HG02852 (cell line): Measurements from ENCODE around the gene SPTBN4.
"Not testable (repeated sequence)": the region's sequence is repeated elsewhere in the genome, so short reads cannot be mapped to it uniquely, and the experiment has no call there.

Experiments used
- ATAC-seq: cut with Tn5 transposase; IDR thresholded peaks from one replicate; pipeline ENCODE4 v1.9.1; 2021; ENCODE audit warnings: mild to moderate bottlenecking, moderate library complexity; ENCODE audit not compliant: unreplicated experiment

SPTBN4 gene

DNA sequence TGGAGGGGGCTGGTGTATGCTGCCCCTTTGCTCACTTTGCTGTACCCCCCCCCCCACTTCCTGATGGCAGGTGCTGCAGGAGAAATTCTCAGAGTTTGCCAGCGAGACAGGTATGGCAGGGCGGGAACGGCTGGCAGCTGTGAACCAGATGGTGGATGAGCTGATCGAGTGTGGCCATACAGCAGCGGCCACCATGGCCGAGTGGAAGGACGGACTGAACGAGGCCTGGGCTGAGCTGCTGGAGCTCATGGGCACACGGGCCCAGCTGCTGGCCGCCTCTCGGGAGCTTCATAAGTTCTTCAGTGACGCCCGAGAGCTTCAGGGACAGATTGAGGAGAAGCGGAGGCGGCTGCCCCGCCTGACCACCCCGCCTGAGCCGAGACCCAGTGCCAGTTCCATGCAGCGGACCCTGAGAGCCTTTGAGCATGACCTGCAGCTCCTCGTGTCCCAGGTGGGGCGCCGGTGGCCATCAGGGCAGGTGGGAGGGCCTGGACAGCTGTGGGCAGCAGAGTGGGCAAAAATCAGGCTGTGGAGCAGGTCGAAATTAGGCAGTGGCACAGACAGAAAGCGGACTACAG, 90.2 kb downstream of the SPTBN4 start:
- ATAC-seq = no peak

- no peak for ATAC-seq
Observed at GRCh38 chr19:40559394-40559793, 92.6 kb downstream of the SPTBN4 start.

GRCh38 chr19:40560092-40560507, 93.3 kb downstream of the SPTBN4 start:
- ATAC-seq = no peak

DNA sequence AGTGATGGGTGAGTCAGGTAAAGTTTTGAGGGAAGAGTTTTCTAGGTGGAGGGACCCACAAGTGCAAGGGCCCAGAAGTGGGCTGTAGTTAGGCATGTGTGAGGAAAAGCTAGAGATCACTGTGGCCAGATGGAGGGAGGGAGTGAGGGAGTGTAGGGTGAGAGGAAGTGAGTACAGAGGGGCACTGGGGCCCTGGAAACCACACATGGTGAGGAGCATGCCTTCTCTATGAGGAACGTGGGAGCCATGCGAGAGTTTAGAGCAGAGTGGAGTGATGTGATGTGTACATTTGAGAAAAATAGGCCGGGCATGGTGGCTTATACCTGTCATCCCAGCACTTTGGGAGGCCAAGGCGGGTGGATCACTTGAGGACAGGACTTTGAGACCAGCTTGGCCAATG, 95.1 kb downstream of the SPTBN4 start:
- no peak for ATAC-seq

DNA sequence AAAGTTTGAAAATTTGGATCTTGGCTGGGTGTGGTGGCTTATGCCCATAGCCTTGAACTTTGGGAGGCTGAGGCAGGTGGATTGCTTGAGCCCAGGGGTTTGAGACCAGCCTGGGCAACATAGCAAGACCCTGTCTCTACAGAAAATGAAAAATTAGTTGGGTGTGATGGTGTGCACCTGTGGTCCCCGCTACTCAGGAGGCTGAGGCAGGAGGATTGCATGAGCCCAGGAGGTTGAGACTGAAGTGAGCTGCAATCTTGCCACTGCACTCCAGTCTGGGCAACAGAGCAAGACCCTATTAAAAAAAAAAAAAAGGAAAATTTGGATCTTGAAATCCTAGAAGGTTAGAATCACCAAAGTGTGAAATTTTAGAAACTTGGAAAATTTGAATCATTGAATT, 97.7 kb downstream of the SPTBN4 start:
- not testable (repeated sequence) for ATAC-seq

GRCh38 chr19:40565355-40565754, 98.6 kb downstream of the SPTBN4 start:
- ATAC-seq = no peak

- ATAC-seq = no peak
Observed at GRCh38 chr19:40565910-40566495, 99.2 kb downstream of the SPTBN4 start.

DNA sequence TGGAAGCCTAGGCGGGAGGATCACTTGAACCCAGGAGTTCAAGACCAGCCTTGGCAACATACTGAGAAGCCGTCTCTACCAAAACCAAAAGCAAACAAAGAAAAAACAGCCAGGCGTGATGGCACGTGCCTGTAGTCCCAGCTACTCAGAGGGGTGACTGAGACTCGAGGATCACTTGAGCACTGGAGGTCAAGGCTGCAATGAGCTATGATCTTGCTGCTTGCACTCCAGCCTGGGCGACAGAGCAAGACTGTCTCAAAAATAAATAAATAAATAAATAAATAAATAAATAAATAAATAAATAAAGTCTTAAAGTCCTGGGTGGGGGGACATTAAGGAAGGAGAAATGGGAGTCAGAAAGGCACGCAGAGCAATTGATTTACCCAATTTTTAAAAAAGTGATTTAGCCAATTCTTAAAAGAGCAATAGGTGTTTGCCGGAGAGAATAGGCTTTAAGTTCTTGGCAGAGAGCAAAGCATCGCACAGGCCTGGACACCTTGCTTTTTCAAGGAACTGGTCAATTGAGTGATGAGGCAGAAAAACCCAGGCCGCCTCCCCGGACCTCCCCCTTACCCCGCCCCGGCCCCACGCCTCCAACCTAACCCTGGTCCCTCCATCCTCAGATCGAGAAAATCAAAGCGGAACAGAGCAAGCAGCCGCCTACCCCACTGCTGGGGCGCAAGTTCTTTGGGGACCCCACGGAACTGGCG, 100.4 kb downstream of the SPTBN4 start:
- ATAC-seq = no peak

DNA sequence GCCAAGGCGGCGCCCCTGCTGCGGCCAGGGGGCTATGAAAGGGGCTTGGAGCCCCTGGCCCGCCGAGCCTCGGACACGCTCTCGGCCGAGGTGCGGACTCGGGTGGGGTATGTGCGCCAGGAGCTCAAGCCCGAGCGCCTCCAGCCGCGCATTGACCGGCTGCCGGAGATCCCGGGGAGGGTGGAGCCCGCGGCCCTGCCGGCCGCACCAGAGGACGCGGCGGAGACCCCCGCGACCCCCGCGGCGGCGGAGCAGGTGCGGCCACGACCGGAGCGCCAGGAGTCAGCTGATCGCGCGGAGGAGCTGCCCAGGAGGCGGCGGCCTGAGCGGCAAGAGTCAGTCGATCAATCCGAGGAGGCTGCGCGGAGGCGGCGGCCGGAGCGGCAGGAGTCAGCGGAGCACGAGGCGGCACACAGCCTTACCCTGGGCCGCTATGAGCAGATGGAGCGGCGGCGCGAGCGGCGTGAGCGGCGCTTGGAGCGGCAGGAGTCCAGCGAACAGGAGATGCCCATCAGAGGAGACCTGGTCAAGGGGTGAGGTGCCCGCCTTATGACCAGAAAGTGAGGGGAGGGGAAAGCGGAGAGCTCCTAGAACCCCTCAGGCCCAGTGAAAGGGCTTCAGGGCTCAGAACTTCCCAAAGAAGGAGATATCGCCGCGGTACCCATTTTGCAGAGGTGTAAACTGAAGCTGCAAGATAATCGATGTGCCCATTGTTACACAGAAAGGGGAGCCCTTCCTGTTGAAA, 101.1 kb downstream of the SPTBN4 start:
- no peak for ATAC-seq

GRCh38 chr19:40570313-40571004, 103.7 kb downstream of the SPTBN4 start:
- peak; percentile 80 for ATAC-seq

- ATAC-seq = no peak
Observed at GRCh38 chr19:40571005-40571318, 104.2 kb downstream of the SPTBN4 start.

- no peak for ATAC-seq
Observed at GRCh38 chr19:40571831-40572495, 105.2 kb downstream of the SPTBN4 start.

- ATAC-seq = no peak
Observed at GRCh38 chr19:40575326-40575725, 108.5 kb downstream of the SPTBN4 start.

DNA sequence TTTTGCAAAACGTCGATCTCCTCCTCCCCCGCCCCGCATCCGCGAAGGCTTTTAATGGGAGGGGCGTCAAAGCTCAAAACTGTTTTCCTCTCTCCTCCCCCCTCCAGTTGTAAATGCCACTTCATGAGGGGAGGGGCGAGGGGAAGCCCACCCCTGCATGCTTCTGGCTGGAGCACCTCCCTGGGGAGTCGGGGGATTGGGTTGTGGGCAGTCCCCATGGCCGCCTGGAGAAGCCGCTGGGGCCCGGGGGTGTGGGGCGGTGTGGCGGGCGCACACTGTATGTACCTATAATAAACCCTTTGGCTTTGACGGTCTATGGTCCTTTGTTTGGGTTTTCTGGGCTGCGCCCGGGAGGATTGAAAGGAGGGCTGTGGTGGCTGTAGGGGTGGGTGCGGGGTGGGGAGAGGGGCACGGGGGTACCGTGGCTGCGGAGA, 109.4 kb downstream of the SPTBN4 start:
- no peak for ATAC-seq

GRCh38 chr19:40576585-40577451, 110.0 kb downstream of the SPTBN4 start, which contains the start of gene SHKBP1:
TSS of gene SHKBP1 (plus strand) at chr19:40576873. CDS start at chr19:40576900, 27 bp downstream.
- ATAC-seq = peak; percentile 97

- ATAC-seq = no peak
Observed at GRCh38 chr19:40578442-40578908, 111.7 kb downstream of the SPTBN4 start.

DNA sequence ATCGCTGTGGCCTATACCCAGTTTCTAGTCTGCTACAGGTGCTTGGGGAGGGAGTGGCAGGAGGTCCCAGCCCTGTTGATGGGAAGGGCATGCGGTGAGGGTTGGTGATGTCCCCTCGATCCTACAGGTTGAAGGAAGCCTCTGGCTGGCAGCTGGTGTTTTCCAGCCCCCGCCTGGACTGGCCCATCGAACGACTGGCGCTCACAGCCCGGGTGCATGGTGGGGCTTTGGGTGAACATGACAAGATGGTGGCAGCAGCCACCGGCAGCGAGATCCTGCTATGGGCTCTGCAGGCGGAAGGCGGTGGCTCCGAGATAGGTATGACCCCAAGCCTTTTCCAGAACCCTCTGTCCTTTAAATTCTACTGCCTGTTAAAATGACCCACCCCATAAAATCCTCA, 113.8 kb downstream of the SPTBN4 start:
- no peak for ATAC-seq

- no peak for ATAC-seq
Observed at GRCh38 chr19:40581531-40581930, 114.7 kb downstream of the SPTBN4 start.

DNA sequence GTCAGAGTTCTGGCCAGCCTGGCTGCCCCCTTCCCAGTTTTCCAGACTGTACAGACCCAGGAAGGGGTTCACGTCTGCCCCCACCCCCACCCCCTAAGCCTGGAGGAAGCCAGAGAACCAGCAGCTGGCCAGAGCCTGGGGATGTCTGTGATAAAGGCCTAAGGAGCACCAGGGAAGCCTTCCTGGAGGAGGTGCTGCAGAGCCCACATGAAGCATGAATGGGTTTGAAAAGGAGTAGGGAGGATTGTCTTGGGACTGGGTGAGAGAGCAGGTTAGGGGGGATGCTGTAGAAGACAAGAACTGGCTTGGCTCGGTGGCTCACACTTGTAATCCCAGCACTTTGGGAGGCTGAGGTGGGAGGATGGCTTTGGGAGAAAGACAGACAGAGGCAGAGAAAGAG, 115.7 kb downstream of the SPTBN4 start:
- ATAC-seq = no peak
